GM20000 (cell line): ENCODE data around the gene PURA.

Experiments
- DNase-seq: peaks from one replicate; pipeline ENCODE4 v3.0.0; 2012; ENCODE audit warnings: low spot score
- CTCF ChIP-seq: IDR thresholded peaks from 2 replicates; pipeline ENCODE4 v1.5.1; 2012; ENCODE audit warnings: mild to moderate bottlenecking, control low read depth; ENCODE audit errors: extremely low read depth, missing control alignments

PURA gene

DNA sequence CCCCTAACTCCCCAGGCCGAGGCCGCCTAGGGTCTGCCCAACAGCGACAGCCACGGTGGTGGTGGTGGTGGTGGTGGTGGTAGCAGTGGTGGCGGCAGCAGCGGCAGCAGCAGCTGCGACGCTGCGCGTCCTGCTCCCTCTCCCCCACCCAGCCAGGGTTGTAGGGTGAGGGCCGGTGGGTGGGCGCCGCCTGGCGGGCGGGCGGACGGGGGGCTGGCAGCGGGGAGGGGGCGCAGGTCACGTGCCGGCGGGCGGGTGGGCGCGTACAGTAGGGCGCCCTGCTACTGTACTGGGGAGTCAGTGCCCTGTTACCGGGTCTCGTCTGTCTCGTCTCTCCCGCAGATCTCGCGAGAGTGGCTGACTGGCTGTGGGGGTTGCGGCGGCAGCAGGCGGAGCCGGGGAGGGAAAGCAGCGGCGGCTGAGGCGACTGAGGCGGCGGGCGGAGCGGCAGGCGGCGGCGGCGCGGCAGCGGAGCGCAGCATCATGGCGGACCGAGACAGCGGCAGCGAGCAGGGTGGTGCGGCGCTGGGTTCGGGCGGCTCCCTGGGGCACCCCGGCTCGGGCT lies at the start of gene PURA:
Gene PURA, plus strand, starts transcription at position 411 of the 565 bp plus-strand sequence. Its CDS starts 73 bp downstream, at position 484.
- peak; percentile 99 for DNase-seq
- TF ChIP-seq CTCF, result no peak

DNA sequence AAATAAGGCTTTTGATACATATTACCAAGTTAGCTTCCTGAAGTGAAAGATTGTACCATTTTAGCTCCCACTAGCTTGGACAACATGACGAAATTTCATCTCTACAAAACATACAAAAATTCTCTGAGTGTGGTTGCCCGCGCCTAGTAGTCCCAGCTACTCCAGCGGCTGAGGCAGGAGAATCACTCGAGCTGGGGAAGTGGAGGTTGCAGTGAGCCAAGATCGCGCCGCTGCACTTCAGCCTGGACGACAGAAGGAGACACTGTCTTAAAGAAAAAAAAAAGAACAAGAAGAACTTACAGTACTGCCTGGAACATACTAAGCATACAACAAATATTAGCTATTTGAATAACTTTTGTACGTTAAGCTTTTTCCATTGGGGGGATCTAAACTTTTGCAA lies 41.1 kb upstream of the PURA start:
- TF ChIP-seq CTCF, result no peak
- no peak for DNase-seq

GRCh38 chr5:140073296-140073695 lies 40.6 kb upstream of the PURA start:
- peak; percentile 25 for DNase-seq
- peak; percentile 31 for TF ChIP-seq CTCF

GRCh38 chr5:140075371-140075770 lies 38.5 kb upstream of the PURA start:
- no peak for DNase-seq
- TF ChIP-seq CTCF, result no peak

- no peak for TF ChIP-seq CTCF
- DNase-seq, result no peak
Measured at GRCh38 chr5:140076142-140076541, 37.8 kb upstream of the PURA start.

- no peak for TF ChIP-seq CTCF
Measured at GRCh38 chr5:140076788-140077187, 37.1 kb upstream of the PURA start.

GRCh38 chr5:140083120-140083519 lies 30.8 kb upstream of the PURA start:
- no peak for TF ChIP-seq CTCF
- DNase-seq, result no peak

More at GRCh38 chr5:140076788-140077187, 37.1 kb upstream of the PURA start:
- DNase-seq, result no peak
